ENCODE results near the gene RALGPS1.

RALGPS1 gene

DNA sequence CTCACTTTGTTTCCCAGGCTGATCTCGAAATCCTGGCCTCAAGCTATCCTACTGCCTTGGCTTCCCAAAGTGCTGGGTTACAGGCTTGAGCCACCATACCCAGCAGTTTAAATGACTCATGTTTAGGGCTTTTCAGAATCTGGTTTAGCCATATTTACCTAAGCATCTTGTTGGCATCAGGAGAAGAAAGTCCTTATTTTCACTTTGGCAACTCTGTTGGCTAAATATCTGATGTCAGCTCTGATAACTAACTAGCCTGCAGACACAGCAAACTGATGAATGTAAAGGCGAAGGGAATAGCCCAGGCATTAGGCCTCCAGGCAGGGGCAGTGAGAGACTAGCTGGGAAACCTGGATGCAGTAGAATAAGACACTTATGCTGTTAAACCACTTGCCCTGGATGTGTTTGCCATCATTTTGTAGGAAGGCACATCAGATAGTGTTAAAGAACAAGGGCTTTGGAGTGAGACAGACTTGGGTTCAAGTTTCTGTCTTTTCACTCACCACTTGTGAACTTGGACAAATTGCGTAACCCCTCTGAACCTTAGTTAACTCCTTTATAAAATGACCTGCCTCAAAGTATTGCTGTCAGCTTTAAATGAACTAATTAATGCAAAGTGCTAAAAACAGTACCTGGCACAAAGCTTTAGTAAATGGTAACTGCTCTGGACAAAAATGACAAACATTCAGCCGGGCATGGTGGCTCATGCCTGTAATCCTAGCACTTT lies 315.3 kb downstream of the RALGPS1 start:
- H3K4me3 ChIP-seq (replicated peaks; ENCODE audit: low read depth, low read length): no peak overlapping the region
- DNase-seq (ENCODE audit: extremely low read depth, low read depth): no peak
- TF ChIP-seq, protein P1, sequence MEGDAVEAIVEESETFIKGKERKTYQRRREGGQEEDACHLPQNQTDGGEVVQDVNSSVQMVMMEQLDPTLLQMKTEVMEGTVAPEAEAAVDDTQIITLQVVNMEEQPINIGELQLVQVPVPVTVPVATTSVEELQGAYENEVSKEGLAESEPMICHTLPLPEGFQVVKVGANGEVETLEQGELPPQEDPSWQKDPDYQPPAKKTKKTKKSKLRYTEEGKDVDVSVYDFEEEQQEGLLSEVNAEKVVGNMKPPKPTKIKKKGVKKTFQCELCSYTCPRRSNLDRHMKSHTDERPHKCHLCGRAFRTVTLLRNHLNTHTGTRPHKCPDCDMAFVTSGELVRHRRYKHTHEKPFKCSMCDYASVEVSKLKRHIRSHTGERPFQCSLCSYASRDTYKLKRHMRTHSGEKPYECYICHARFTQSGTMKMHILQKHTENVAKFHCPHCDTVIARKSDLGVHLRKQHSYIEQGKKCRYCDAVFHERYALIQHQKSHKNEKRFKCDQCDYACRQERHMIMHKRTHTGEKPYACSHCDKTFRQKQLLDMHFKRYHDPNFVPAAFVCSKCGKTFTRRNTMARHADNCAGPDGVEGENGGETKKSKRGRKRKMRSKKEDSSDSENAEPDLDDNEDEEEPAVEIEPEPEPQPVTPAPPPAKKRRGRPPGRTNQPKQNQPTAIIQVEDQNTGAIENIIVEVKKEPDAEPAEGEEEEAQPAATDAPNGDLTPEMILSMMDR (IDR thresholded peaks at IDR 0.05; ENCODE audit: low read depth, low read length, missing control alignments): no peak

DNA sequence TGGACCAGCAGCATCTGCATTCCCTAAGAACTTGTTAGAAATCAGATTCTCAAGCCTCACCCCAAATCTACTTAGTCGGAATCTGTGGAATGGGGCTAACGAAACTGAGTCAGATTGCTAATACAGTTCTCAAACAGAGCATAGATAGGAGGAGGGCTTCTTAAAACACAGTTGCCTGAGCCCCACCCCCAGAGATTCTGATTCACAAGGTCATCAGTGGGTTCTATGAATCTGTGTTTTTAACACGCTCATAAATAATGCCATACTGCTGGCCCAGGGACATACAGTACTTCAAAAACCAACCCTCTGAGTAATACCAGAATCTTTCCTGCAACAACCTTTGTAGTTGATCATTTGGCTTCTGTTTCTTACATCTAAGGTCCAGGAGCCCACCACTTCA lies 317.1 kb downstream of the RALGPS1 start:
- TF ChIP-seq, protein P1 (IDR thresholded peaks at IDR 0.05; ENCODE audit: low read depth, low read length, missing control alignments): no peak
- no peak for DNase-seq (ENCODE audit: extremely low read depth, low read depth)

GRCh38 chr9:127232833-127233549 lies 318.4 kb downstream of the RALGPS1 start:
- TF ChIP-seq, protein P1 (IDR thresholded peaks at IDR 0.05; ENCODE audit: low read depth, low read length, missing control alignments): no peak
- no peak overlapping the region for H3K4me3 ChIP-seq (replicated peaks; ENCODE audit: low read depth, low read length)
- DNase-seq (ENCODE audit: extremely low read depth, low read depth): no peak

More for the DNA sequence above, 317.1 kb downstream of the RALGPS1 start:
- no peak overlapping the region for H3K4me3 ChIP-seq (replicated peaks; ENCODE audit: low read depth, low read length)

DNA sequence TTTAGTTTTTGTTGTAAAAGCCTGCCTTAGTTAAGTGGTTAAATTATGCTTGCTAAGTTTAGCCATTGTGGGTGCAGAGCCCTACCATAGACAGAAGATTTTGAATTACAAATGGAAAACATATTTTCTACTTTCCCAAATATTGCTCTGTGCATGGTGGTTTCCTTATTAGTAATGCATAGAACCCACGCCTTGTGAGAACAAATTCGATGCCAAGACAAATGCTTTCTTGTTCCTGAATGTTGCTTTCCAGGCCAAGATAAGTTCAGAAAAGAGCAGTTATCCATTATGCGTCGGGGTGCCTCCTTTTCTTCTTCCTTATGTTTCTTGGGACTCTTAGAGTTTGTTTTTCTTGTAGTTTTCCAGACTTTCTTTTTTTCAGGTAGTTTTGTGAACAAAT lies 319.0 kb downstream of the RALGPS1 start:
- no peak overlapping the region for H3K4me3 ChIP-seq (replicated peaks; ENCODE audit: low read depth, low read length)
- TF ChIP-seq, protein P1 (IDR thresholded peaks at IDR 0.05; ENCODE audit: low read depth, low read length, missing control alignments): no peak
- no peak for DNase-seq (ENCODE audit: extremely low read depth, low read depth)

DNA sequence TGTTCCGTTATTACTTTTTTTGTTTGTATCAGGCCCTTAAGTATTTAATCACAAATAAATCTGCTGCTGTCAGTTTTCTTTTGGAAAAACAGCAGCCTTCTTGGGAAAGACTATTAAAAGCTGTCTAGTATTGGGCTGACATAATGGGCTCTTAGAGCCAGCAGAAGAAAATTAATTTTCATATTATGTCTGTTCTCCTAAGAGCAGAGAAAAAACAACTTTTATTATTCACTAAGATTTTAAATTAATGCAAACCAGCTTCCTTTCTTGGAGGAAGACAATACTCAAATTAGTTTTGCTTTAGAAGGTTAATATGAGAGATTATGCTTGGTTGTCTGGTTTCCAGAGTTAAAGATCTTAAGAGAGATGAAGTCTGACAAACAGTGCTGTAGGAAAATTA lies 319.4 kb downstream of the RALGPS1 start:
- TF ChIP-seq, protein P1 (IDR thresholded peaks at IDR 0.05; ENCODE audit: low read depth, low read length, missing control alignments): no peak
- no peak overlapping the region for H3K4me3 ChIP-seq (replicated peaks; ENCODE audit: low read depth, low read length)
- no peak for DNase-seq (ENCODE audit: extremely low read depth, low read depth)

- DNase-seq (ENCODE audit: extremely low read depth, low read depth): no peak
- H3K4me3 ChIP-seq (replicated peaks; ENCODE audit: low read depth, low read length): no peak overlapping the region
- TF ChIP-seq, protein P1 (IDR thresholded peaks at IDR 0.05; ENCODE audit: low read depth, low read length, missing control alignments): no peak
Observed at GRCh38 chr9:127237801-127238200, 323.2 kb downstream of the RALGPS1 start.
